Frontal cortex (tissue), 4 donors: ENCODE measurements around the gene GRN. TPM values are rescaled to one million over a fixed set of nuclear protein-coding genes. Genes with fewer than 3 reads are reported as not detected.

Experiments
- DNase-seq, 2 donors: peaks; one replicate each; pipeline ENCODE4 v3.0.0; 2012; ENCODE audit warnings: low spot score in 2 of 2
- FAIRE-seq: peaks from 2 replicates; lab custom pipeline; 2012; peaks lifted over from hg19 to GRCh38; lab: Jason Lieb, UNC
- total RNA-seq: library from RNA; depleted of rRNA; stranded (reverse); fragments of >200 nt; gene quantifications from one replicate; pipeline ENCODE4 v1.2.3, GENCODE V29; 2014
- donor health status: control.
- donor health status: control.
- donor health status: control.

The GRN gene
- 44.0 TPM for total RNA-seq

DNA sequence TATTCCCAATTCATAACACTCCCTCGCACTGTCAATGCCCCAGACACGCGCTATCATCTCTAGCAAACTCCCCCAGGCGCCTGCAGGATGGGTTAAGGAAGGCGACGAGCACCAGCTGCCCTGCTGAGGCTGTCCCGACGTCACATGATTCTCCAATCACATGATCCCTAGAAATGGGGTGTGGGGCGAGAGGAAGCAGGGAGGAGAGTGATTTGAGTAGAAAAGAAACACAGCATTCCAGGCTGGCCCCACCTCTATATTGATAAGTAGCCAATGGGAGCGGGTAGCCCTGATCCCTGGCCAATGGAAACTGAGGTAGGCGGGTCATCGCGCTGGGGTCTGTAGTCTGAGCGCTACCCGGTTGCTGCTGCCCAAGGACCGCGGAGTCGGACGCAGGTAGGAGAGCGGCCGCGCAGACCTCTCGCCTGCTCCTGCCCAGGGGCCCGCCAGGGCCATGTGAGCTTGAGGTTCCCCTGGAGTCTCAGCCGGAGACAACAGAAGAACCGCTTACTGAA lies at the start of gene GRN:
GRN (plus strand) TSS at position 364 of the 515 bp plus-strand sequence. CDS start 3,863 bp downstream, outside the sequence.
- FAIRE-seq (peak; percentile 64), DNase-seq (peak; percentile 95 to 98)

- no peak for FAIRE-seq
- DNase-seq: no peak
These were observed 47.1 kb upstream of the GRN start for GRCh38 chr17:44297975-44298374.

GRCh38 chr17:44304651-44305050 lies 40.5 kb upstream of the GRN start:
- DNase-seq (no peak), FAIRE-seq (no peak)

DNA sequence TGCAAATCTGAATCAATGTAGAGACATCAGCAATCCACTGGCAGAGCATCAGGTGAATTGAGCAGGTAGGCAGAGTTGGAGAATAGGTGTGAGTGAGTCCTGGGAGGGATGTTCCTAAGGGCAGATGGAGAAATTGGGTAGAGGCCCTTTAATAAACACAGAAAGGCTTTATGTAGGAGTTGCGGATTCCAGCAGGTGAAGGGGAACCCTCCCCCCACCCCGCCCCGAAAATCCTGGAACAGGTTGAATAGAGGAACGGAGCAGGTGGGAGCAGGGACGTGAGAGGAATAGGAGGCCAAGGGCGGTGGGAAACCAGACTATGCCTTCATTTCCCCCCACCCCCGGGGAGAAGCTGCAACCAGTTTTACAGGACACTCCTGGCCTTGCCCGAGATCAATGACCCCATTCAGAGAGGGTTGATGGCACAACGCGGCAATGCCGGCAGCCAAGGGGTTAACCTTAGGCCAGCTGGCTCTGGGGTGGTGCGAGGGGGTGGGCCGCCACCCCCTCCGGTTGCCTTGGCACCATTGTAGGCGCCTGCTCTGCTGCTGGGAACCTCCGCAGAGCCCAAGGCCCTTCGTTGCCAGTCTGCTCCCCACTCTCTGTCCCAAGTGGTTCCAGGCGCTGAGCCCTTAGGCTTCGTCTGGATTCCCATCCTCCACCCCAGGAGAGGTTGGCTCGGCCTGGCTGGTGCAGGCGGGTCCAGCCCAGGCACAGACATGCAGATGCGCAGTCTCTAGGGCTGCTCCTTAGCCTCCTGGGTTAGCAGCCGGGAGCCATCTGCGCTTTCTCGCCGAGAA lies 37.5 kb upstream of the GRN start:
- DNase-seq: peak; percentile 71 to 80
- FAIRE-seq: no peak

DNA sequence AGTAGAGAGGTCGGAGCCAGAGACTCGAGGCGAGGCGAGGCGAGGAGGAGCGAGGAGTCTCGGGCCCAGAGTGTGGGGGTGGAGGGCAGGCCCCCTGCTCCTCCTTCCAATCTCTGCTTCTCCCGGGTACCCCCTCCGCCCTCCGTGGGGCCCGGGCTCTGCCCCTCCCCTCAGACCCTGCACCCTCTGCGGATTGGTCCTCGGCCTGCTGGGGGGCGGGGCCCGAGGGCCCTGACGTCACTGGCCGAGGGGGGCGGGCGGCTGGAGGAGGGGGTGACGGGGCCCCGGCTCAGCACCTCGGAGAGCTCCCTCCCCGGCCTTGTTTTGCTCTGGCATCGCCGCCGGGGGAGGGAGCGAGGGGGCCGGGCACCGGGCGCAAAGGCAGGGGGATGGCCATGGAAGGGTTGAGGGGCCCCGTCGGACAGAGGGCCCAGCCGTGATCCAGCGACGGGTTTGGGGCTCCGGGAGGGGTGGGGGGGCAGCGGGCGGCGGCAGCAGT lies 36.7 kb upstream of the GRN start, which contains the start of gene RUNDC3A:
RUNDC3A (plus strand) TSS at position 282 of the 499 bp plus-strand sequence. CDS start 232 bp downstream, outside the sequence.
- FAIRE-seq (no peak), DNase-seq (peak; percentile 98 to 100)

- FAIRE-seq: no peak
- peak in 1 of 2 donors; percentile 54 for DNase-seq
These were observed 36.2 kb upstream of the GRN start for GRCh38 chr17:44308865-44309264.

DNA sequence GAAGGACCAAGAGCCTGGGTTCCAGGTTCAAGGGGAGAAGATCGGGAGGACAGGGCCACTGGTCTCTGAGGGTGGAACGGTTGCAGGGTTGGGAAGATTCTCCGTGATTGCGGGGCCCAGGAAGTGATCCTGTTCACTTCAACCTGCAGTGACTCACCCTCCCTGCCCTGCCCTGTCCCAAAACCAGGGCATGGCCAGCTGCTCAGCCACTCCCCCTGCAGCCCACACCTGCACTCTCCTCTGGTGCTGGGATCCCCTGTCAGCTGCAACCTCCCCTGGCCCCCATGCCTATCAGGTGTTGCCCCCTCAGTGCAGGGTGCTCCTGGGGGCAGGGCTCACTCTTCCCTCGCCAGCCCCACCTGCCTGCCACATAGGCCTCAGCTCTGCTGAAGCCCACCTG lies 35.6 kb upstream of the GRN start:
- FAIRE-seq (no peak), DNase-seq (no peak)

DNA sequence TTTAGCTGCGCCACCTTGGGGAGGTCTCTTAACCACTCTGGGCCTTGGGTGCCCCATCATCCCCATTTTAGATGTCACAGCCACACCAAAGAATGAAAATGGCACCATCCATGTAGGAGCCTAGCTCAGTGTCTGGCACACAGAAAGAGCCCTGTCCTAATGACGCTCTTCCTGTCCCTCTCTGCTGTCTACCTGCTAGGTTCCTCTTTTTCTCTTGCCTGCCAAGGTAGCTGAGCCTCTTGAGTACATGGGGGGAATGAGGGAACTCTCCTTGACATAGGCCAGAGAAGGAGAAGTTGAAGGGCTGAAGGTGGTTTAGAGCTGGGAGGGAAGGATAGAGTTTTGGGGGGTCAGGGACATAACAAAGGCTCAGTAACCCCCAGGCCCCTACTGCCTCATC lies 34.9 kb upstream of the GRN start:
- FAIRE-seq (no peak), DNase-seq (no peak)

GRCh38 chr17:44310609-44311376 lies 34.3 kb upstream of the GRN start:
- DNase-seq: no peak
- FAIRE-seq: no peak

- no peak for FAIRE-seq
- DNase-seq: no peak
These were observed 33.4 kb upstream of the GRN start for GRCh38 chr17:44311562-44312181.

GRCh38 chr17:44312396-44313104 lies 32.6 kb upstream of the GRN start:
- FAIRE-seq (no peak), DNase-seq (no peak)

DNA sequence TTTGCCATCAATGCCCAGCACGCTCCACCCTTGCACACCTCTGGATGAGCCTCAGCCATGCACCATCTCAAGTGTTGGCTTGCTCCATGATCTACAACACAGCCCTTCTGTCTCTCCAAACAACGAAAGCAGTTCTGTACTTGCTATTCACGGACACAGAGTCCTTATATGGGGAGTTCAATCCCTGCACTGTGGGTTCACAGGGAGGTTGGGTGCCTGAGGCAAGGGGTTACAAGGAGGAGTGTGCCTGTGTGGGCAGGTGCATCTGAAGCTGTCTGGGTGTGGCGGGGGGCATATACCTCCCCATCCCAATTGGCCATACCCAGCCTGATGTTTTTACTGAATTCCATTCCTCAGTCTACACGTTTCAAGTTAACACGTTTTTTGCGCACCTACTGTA lies 31.1 kb upstream of the GRN start:
- FAIRE-seq (no peak), DNase-seq (no peak)

- FAIRE-seq (no peak), DNase-seq (peak in 1 of 2 donors; percentile 42)
These were observed 30.6 kb upstream of the GRN start for GRCh38 chr17:44314524-44314868.

GRCh38 chr17:44314869-44315661 lies 30.0 kb upstream of the GRN start:
- DNase-seq (peak in 1 of 2 donors; percentile 56), FAIRE-seq (no peak)

DNA sequence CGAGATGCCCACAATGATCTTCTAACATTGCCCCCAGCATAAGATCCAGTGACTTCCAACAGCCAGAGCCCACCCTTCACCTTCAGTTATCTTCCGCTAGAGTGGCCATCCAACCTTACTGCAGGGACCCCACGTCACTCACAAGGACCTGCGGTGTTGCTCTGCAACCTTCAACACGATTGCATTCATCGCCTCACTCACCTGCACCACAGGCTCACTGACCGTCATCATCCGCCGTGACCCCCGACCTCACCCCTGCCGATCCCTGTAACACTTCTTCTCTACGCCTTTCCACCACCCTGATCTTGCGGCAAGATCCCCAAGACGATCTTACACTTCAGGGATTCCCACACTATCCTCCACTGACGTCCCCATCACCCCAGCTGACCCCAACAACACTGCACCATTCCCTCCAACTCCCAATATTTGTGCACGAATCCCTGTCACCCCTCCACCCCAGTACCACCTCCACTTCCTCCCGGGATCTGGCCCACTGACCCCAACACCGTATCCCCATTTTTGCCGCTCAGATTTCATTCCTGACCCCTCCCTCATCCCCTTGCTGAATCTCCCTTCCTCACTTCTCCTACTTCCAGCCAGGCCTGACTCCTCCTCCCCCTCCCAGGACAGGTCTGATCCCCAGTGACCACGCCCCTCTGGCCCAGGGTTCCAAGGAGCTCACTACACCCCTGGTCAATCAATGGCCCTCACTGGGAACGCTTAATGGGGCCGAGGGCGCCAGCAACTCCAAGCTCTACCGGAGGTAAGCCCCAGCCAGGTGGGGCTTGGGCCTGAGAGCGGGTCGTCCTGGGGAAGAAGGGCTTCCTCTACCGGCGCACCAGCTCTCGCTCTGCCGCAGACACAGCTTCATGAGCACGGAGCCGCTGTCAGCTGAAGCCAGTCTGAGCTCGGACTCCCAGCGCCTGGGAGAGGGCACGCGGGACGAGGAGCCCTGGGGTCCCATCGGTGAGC lies 29.1 kb upstream of the GRN start:
- DNase-seq (no peak), FAIRE-seq (no peak)

DNA sequence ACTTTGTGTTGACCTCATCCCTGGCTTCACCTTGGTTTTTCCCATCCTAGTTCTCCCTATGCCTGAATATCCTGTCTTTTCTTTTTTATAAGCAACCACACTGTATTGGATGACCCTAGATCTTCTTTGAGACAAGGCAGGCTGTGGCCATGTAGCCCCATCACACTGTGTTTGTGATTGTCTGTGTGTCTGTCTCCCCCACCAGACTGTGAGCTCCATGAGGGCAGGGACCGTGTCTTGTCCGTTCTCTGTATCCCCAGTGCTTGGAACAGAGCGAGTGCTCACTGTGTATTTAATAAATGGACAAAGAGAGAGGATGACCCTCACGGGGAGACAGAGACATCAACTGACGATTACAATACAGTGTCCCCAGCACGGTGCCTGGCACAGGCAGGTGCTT lies 27.6 kb upstream of the GRN start:
- no peak for FAIRE-seq
- DNase-seq: no peak

GRCh38 chr17:44318077-44318892 lies 26.8 kb upstream of the GRN start:
- DNase-seq (no peak), FAIRE-seq (no peak)
